PFSK-1 (cell line): ENCODE data around the gene PRKX.

ENCODE experiments used
- FOXP2 ChIP-seq: optimal IDR thresholded peaks from 2 replicates; pipeline ENCODE3; 2011; ENCODE audit warnings: borderline replicate concordance, control low read depth, inconsistent platforms; ENCODE audit not compliant: insufficient read depth; ENCODE audit errors: extremely low read length, extremely low read depth
- POLR2AphosphoS5 ChIP-seq: IDR thresholded peaks from 2 replicates; pipeline ENCODE4 v1.6.1; 2012; ENCODE audit warnings: low read depth, mild to moderate bottlenecking, control low read depth, low read length, moderate library complexity
- SIN3A ChIP-seq: IDR thresholded peaks from 2 replicates; pipeline ENCODE4 v1.6.1; 2012; ENCODE audit warnings: mild to moderate bottlenecking, low read length, moderate library complexity, borderline replicate concordance; ENCODE audit not compliant: insufficient read depth
- TAF1 ChIP-seq: IDR thresholded peaks from 2 replicates; pipeline ENCODE4 v1.6.1; 2012; ENCODE audit warnings: low read length, control low read depth, borderline replicate concordance; ENCODE audit not compliant: insufficient read depth
- TF ChIP-seq, protein P1 (sequence below), 2 experiments: IDR thresholded peaks; 2 replicates each; pipeline versions ENCODE4 v1.6.1 to v1.8.0; 2011 to 2012; ENCODE audit warnings: low read depth in 2 of 2, low read length in 2 of 2, control low read depth in 1 of 2, inconsistent platforms in 1 of 2, mild to moderate bottlenecking in 1 of 2, moderate library complexity in 1 of 2; ENCODE audit not compliant: insufficient read depth in 1 of 2

Gene PRKX

DNA sequence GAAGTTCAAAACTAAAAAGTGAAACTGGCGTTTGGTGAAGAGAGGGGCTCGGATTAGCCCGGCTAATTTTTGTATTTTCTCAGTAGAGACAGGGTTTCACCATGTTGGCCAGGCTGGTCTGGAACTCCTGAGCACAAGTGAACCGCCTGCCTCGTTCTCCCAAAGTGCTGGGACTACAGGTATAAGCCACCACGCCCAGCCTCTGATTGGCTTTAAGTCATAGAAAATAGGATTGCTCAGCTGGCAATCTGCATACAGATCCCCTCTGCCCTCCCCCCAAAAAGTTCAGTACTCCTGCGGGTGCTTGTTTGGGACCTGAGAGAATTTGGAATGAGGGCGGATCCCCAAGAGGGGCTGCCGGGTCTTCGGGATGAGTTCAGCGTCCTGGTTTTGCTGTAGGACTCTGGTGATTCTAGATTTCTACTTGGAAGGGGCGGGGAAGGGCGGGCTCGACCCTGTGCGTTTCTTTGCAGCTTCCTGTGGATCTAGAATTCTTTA is 537 bp upstream of the PRKX start:
- no peak for TF ChIP-seq TAF1
- no peak for TF ChIP-seq FOXP2
- TF ChIP-seq POLR2AphosphoS5, result no peak
- TF ChIP-seq SIN3A, result no peak
- TF ChIP-seq, protein P1, sequence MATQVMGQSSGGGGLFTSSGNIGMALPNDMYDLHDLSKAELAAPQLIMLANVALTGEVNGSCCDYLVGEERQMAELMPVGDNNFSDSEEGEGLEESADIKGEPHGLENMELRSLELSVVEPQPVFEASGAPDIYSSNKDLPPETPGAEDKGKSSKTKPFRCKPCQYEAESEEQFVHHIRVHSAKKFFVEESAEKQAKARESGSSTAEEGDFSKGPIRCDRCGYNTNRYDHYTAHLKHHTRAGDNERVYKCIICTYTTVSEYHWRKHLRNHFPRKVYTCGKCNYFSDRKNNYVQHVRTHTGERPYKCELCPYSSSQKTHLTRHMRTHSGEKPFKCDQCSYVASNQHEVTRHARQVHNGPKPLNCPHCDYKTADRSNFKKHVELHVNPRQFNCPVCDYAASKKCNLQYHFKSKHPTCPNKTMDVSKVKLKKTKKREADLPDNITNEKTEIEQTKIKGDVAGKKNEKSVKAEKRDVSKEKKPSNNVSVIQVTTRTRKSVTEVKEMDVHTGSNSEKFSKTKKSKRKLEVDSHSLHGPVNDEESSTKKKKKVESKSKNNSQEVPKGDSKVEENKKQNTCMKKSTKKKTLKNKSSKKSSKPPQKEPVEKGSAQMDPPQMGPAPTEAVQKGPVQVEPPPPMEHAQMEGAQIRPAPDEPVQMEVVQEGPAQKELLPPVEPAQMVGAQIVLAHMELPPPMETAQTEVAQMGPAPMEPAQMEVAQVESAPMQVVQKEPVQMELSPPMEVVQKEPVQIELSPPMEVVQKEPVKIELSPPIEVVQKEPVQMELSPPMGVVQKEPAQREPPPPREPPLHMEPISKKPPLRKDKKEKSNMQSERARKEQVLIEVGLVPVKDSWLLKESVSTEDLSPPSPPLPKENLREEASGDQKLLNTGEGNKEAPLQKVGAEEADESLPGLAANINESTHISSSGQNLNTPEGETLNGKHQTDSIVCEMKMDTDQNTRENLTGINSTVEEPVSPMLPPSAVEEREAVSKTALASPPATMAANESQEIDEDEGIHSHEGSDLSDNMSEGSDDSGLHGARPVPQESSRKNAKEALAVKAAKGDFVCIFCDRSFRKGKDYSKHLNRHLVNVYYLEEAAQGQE (IDR thresholded peaks at IDR 0.05; ENCODE audit: insufficient read depth in 1 of 2, low read depth in 2 of 2, low read length in 2 of 2), result no peak

DNA sequence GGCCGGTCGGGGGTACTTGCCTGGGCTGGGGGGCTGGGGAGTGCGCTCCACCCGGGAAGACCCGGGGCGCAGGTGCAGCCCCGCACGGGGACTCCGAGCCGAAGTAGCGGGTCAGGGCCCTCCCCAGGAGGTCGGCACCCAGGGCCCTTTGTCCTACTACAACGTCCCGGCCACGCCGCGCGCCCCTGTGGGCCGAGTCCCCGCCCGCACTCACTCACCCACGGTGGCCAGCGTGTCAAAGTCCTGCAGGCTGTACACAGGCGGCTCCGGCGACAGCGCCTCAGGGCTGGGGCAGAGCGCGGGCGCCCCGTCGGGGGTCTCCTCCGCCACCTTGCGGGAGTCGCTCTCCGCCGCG is 602 bp downstream of the PRKX start:
- TF ChIP-seq POLR2AphosphoS5, result no peak
- TF ChIP-seq, protein P1 (IDR thresholded peaks at IDR 0.05; ENCODE audit: insufficient read depth in 1 of 2, low read depth in 2 of 2, low read length in 2 of 2), result no peak
- no peak for TF ChIP-seq SIN3A
- no peak for TF ChIP-seq TAF1
- TF ChIP-seq FOXP2, result no peak

DNA sequence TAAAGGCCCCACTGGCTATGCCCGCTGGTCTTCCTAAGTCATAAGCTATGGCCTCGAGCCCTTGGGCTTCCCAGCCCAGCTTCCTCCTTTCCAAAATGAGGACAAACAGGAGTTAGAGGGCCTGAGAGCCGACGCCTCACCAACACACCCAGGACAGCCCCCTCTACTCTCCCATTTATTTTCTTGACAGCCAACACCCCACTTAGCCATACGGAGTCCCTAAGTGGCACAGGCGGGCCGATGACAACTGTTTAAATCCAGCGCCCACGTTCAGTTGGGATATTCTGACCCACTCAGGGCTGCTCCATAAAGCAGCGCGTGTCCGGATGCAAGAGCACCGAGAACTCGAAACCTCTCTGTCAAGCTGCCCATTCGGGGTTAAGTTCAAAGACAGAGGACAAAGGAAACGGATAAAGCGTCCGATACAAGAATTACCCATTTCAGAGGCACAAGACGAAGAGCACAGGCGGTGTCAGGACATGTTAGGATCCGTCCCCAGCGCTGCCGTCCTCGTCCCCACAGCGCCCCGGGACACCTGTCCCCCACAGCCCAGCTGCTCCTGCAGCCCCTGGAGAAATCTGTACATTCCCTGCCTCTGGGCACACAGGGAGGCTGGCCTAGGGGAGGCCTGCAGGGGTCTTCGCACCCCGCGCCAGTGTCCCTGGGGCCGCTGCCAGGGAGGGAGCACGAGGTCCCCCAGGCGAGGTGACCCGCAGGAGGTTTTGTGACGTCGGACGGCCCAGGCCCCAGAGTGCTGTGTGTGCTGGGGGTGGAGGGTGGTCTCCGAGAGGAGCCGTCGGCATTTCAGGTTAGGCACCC is 1.2 kb downstream of the PRKX start:
- TF ChIP-seq SIN3A (no peak), FOXP2 (no peak), TAF1 (no peak), POLR2AphosphoS5 (no peak)
- TF ChIP-seq, protein P1 (IDR thresholded peaks at IDR 0.05; ENCODE audit: insufficient read depth in 1 of 2, low read depth in 2 of 2, low read length in 2 of 2), result no peak

DNA sequence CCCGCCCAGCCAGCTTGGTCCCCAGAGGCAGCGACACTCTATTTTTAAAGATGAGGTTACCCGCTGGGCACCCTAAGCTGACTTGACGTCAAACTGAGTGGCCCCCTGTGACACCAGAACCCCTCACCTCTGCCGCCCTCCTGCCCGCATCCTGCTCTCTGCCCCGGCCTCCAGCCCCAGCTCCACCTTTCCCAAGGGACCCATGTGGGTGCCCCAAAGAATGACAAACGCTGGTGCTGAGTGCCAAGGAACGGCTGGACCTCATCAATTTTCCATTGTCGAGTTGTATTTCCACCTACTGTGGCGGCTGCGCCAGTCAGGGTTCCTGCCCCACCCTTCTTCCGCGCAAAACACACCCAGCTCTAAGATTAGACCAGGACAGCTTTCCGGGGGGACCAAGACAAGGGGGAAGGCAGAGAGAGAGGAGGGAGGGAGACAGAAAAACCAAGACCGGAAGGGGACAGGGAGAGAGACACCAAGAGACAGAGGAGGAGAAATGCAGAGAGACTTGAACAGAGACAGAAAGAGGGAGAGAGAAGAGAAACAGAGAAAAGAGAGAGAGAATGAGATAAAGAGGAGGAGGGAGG is 2.0 kb downstream of the PRKX start:
- TF ChIP-seq SIN3A, result no peak
- TF ChIP-seq POLR2AphosphoS5, result no peak

DNA sequence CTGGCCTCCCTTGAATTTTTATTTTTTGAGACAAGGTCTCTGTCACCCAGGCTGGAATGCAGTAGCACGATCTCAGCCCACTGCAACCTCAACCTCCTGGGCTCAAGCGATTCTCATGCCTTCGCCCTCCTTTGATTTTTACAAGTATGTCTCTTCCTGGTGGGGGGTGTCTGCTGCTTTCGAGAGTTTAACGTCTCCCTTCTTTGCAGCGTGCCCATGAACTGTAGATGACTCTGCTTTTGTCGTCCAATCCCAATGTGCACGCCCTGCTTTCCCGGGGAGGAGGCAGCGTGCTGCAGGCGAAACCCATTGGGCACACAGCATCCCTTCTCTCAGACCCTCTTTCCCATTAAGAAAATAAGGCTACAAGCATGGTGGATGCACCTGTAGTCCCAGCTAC is 7.0 kb downstream of the PRKX start:
- TF ChIP-seq, protein P1 (IDR thresholded peaks at IDR 0.05; ENCODE audit: insufficient read depth in 1 of 2, low read depth in 2 of 2, low read length in 2 of 2), result no peak
- no peak for TF ChIP-seq SIN3A
- no peak for TF ChIP-seq FOXP2
- no peak for TF ChIP-seq TAF1
- no peak for TF ChIP-seq POLR2AphosphoS5
